GDM1 (cell line): ENCODE measurements around the gene ANKRD55.
"Not testable (repeated sequence)": the region's sequence is repeated elsewhere in the genome, so short reads cannot be mapped to it uniquely, and the experiment has no call there.

Source experiments
- DNase-seq: peaks from one replicate; lab custom pipeline; 2025; lab: John Stamatoyannopoulos, UW

Gene ANKRD55

DNA sequence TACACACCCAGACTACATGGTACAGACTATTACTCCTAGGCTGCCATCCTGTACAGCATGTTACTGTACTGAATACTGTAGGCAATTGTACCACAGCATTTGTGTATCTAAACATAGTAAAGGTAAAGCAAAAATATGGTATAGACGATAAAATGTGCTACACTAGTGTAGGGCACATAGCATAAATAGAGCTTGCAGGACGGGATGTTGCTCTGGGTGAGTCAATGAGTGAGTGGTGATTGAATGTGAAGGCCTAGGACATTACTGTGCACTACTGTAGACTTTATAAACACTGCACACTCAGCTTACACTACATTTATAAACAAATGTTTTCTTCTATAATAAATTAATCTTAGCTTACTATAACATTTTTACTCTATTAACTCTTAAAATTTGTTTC lies 25.6 kb downstream of the ANKRD55 start:
- DNase-seq = no peak

GRCh38 chr5:56206126-56206910 lies 26.8 kb downstream of the ANKRD55 start:
- no peak for DNase-seq

DNA sequence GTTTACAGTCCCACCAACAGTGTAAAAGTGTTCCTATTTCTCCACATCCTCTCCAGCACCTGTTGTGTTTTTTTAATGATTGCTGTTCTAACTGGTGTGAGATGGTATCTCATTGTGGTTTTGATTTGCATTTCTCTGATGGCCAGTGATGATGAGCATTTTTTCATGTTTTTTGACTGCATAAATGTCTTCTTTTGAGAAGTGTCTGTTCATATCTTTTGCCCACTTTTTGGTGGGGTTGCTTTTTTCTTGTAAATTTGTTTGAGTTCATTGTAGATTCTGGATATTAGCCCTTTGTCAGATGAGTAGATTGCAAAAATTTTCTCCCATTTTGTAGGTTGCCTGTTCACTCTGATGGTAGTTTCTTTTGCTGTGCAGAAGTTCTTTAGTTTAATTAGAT lies 29.2 kb downstream of the ANKRD55 start:
- not testable (repeated sequence) for DNase-seq

GRCh38 chr5:56202483-56202882 lies 30.6 kb downstream of the ANKRD55 start:
- DNase-seq = no peak

- DNase-seq = not testable (repeated sequence)
Measured at GRCh38 chr5:56201762-56202261, 31.3 kb downstream of the ANKRD55 start.

- DNase-seq = peak; percentile 51
Measured at GRCh38 chr5:56200971-56201666, 32.0 kb downstream of the ANKRD55 start.

GRCh38 chr5:56195016-56195415 lies 38.1 kb downstream of the ANKRD55 start:
- DNase-seq = no peak

- no peak for DNase-seq
Measured at GRCh38 chr5:56192246-56192645, 40.9 kb downstream of the ANKRD55 start.

GRCh38 chr5:56191656-56192055 lies 41.5 kb downstream of the ANKRD55 start:
- no peak for DNase-seq

DNA sequence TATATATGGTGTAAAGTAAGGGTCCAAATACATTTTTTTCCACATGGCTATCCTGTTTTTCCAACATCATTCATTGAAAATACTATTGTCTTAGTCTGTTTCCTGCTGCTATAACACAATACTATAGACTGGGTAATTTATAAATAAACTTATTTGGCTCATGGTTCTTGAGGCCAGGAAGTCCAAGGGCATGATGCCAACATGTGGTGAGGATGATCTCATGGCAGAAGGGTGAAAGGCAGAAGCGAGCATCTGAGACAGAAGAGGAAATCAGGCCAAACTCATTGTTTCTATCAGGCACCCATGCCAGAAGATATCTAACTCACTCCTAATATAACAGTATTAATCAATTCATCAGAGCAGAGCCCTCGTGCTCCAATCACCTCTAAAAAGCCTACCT lies 42.6 kb downstream of the ANKRD55 start:
- no peak for DNase-seq

GRCh38 chr5:56185768-56186311 lies 47.3 kb downstream of the ANKRD55 start:
- DNase-seq = no peak

GRCh38 chr5:56183506-56183905 lies 49.6 kb downstream of the ANKRD55 start:
- DNase-seq = no peak

- no peak for DNase-seq
Measured at GRCh38 chr5:56179442-56179841, 53.7 kb downstream of the ANKRD55 start.

GRCh38 chr5:56178823-56179222 lies 54.3 kb downstream of the ANKRD55 start:
- DNase-seq = no peak

DNA sequence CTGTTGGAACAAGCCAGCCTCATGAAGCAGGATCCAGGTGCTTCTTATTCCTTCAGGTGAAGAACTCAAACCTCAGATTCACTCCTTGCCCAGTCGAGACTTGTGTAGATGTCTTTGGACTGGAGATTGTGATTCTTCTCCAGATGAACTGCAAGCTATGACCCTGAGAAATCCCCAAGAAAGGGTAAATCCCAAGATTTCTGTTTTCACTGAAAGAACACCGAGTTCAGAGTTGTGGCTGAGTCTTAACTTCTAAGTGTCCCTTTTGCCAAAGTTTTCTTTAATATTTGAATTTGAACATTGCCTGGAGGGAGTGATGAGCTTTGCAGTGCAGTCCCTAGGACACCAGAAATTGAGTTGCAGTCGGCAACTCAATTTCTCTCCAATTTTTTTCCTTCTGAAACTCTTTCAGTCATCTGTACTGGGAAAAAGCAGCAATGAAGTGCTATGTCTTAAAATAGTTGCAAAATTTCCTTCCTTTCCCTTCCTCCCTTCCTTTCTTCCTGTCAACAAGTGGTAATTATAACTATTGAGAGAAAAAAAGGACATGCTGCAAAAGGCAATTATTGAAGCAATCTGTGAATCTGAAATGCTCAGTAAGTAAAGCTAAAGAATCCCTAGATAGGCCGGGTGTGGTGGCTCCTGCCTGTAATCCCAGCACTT lies 56.1 kb downstream of the ANKRD55 start:
- no peak for DNase-seq

GRCh38 chr5:56176155-56176798 lies 56.9 kb downstream of the ANKRD55 start:
- no peak for DNase-seq

DNA sequence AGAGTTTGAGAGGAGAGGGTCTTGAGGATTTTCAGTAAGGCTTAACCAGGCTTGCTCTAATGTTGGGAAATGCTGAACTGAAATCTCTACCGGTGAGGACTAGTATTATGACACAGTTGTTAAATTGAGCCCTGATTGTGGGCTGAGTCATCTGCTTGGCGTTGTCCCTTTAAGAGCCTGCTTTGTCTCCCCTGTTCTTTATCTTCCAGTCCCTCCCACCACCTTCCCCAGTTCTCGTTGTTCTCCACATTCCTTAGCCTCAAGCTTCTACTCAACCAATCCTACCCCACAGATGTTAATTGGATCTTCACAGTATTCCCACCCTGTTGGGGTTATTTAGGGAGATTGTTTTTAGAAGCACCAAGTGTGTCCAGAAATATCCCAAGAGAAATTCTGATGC lies 57.6 kb downstream of the ANKRD55 start:
- DNase-seq = no peak

GRCh38 chr5:56175021-56175420 lies 58.1 kb downstream of the ANKRD55 start:
- DNase-seq = no peak

GRCh38 chr5:56172241-56172640 lies 60.9 kb downstream of the ANKRD55 start:
- DNase-seq = no peak

GRCh38 chr5:56170557-56170956 lies 62.6 kb downstream of the ANKRD55 start:
- DNase-seq = no peak

- DNase-seq = no peak
Measured at GRCh38 chr5:56169949-56170348, 63.2 kb downstream of the ANKRD55 start.

- no peak for DNase-seq
Measured at GRCh38 chr5:56169281-56169680, 63.8 kb downstream of the ANKRD55 start.
